NCI-H2196 treated with DMSO at 0.1 percent for 48 hours (cell line): ENCODE data around the gene SPX.

Source experiments
- DNase-seq: peaks from one replicate; lab custom pipeline; 2025; ENCODE audit not compliant: unreplicated experiment; lab: John Stamatoyannopoulos, UW

SPX gene, protein sequence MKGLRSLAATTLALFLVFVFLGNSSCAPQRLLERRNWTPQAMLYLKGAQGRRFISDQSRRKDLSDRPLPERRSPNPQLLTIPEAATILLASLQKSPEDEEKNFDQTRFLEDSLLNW

DNA sequence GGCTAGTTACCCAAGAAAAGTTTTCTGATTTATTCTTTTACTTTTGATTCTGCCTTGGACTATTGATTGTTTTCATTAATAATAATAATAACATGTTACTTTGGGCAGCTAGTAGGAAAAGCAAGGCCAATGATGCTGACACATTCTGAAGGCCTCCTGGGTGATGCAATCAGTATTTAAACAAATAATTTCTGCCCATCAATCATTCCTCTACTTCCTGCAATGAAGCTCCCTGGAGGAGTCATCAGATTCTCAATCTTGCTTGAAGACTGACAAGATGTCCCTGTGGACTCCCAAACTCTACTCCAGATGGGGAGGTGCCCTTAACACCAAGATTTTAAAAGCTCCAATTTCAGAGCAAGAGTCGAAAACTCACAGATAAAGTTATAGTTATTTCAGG is at the start of gene SPX:
SPX (plus strand) TSS at position 244 of the 400 bp plus-strand sequence. CDS start 177 bp downstream, outside the sequence.
- DNase-seq, result no peak

DNA sequence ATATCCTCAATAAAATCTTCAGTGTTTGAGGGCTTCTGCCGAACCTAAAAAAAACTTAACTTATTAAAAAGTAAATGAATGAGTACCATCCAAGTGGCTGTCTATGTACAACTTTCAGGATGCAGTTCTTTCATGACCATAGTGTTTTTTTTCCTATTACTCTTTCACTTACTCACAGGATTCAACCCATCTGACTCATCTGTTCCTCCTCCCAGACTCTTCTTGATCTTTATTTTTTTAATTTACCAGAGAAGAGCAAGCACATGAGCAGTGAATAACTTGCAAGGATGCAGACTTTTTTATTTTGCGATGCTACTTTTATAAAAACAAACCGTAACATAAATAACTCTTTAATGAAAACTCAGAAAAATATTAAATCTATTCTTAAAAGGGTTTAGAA is 49.1 kb upstream of the SPX start:
- DNase-seq, result no peak

DNA sequence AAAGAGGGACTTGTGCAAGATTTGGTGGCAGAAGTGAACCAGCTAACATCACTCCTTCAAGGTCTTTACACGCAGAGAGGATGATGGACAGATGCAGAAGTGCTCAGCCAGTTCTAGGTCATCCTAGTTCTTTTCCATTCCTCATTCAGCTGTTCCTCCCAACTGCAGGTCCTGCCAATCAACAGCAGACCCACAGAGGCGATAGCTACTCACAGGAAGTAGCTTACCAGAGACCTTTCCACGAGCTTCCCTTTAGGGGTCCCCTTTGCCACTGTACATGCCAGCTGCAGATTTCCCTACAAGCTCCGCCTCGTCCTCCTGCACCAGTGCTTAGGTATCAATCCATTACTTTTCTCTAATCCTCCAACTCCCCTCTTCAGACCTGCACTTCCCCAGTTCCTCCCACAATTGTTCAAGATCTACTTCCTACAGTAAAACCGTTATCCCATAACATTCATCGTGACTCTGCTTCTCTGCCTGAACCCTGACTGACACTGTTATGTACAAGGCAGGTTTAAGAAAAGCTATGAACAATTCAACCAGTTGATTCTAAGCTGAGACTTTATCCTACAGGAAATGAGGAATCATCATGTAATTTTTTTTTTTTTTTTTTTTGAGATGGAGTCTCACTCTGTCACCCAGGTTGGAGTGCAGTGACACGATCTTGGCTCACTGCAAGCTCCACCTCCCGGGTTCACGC is 47.2 kb upstream of the SPX start:
- no peak for DNase-seq

DNA sequence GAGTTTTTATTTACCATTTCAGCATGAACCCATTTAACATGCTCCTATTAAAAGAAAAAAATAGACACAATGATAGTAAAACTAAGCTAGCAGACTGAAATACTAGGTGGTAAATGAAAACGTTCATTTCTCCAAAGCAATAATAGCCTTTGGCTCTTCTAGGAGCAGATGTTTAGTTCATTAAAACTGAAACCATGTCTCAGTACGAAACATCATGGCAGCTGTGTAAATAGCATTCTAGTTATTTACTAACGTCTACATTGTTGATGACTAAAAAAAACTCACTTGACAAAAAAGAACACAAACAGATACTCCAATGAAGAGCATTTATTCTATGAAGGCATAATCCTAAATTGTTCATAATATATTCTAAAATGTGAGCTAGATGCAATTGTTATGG is 42.6 kb upstream of the SPX start:
- peak; percentile 70 for DNase-seq

DNA sequence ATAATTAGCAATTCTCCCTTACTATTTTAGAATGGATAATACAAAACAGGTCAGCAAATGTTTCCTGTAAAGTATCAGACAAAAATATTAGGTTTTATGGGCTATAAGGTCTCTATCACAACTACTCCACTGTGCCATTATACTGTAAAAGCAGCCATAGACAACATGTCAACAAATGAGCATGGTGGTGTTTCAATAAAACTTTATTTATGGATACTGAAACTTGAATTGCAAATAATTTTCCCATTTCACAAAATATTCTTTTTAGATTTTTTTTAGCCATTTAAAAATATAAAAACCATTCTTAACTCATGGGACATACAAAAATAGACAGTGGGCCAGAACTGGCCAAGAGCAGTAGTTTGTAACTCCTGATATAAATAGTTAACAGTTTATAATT is 40.1 kb upstream of the SPX start:
- no peak for DNase-seq

DNA sequence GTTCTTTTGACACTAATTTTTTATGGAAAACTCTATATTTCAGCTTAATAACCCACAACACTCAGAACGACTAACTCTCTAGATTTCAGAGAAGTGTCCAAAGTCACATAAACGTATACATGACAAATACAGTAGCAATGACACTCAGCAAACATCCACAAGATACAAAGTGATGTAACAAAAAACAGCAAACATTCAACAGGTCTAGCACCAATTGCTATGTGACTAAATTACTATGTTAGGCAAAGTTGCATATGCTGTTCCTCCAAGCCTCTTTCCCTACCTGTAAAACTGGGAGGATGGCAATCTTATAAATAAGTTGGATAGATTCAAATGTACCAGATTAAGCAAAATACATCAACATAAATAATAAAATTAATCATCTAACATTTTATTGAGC is 26.3 kb upstream of the SPX start:
- no peak for DNase-seq

DNA sequence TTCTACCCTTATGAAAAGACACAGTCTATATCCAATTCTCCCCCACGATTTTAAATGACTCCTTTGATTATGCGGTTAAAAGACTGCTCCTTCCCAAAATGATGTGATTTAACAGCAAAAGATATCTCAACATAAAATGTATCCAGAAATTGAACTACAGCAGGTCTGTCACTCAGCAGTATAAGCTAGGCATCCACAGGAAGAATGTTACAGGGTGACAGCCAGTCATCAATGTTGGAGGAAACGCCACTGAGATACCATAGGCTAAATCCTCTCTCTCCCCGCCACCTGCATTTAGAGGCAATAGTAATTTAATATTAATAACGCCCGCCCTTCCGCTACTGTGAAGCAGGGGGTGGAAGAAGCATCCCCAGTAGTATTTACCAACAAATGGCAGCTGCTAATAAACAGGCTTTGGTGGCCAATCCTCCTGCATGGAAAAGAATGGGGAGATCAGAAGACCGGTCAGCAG is 25.3 kb upstream of the SPX start:
- no peak for DNase-seq

DNA sequence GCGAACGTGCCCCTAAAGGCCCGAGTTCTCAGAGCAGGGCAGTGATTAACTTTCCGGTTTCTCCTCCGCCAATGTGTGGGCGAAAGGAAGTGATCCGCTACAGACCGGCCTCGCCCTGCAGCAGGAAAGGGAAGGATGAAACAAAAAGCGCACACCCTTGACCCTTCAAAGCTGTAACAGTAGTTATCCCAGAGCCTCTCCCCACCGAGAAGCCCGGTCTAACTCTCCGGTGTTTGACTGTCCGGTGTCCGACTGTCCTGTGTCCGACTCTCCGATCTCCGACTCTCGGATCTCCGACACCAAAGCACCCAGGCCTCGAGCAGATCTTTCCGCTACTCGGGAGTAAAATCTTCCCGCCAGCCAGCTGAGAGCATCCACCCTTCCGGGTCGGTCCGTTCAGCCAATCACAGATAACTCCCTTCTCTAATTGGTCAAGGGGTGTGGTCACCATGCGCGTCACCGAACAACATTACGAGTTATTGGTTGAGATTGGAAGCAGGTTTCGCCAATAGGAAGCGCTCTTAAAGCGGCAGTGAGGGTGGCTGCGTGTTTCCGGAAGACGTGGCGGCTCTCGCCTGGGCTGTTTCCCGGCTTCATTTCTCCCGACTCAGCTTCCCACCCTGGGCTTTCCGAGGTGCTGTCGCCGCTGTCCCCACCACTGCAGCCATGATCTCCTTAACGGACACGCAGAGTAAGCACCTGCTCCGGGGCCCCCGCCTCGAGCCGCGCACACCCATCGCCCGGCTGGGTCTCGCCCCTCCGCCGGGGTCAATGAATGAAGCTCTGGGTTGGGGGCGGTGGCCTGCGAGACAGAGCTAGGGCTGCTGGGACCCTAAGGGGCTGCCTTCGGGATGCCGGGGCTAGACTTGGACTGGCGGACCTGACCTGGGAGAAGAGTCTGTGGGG is 24.6 kb upstream of the SPX start, which contains the start of the genes GOLT1B and RECQL:
GOLT1B (plus strand) TSS at position 532 of the 906 bp plus-strand sequence; CDS start at position 667, 135 bp downstream.
RECQL (minus strand) TSS at position 378 of the 906 bp plus-strand sequence. CDS start 2,065 bp downstream, outside the sequence.
- DNase-seq, result peak; percentile 100

DNA sequence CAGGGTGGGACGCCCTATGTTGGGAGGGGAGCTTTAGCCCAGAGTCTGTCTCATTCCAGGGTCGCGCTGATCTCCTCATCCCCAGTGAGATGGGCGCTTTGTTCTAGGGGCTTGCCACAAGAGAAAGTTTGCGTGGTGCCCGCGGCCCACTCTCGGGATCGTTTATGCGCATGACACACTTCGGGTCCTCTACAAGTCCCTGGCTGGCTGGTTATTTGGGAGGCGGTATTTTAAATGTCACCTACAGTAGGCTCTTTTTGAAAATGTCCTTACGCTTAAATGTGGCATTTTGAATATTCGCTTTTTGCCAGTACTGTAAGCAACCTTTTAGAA is 24.0 kb upstream of the SPX start:
- DNase-seq, result no peak

DNA sequence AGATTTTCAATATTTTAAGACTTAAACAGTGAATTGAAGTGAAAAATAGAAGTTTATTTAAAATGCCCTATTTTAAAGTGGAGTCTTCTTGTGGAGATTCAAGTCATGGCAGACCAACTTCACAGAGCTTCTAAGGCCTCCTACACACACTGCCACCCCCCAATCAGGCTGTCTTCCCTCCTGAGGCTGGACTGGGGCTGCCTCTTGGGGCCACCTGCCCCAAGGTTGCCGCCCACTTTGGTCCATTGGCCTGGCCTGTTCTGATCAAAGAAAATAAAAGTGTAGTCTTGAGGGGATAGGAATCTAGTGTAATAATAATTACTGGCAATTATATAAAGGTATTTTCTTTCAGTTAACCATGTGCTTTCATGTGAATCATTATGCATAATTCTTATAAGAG is 23.2 kb upstream of the SPX start:
- DNase-seq, result no peak

DNA sequence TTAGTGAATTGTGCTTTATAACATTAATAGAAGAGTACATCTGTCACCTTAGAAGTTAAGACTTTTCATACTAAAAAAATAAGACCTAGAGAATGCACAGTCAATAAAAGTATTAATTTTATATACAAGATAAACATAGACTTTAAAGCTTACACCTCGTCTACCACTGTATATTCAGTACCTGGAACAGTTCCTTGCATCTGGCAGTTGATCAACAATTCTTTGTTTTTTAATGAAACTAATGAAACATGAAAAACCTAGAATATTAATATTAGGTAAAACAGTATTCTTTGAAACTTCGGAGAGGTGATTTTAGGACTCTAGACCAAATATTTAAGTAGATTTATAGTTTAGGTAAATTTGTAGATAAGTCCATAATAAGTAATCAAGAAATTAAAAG is 20.2 kb upstream of the SPX start:
- no peak for DNase-seq

DNA sequence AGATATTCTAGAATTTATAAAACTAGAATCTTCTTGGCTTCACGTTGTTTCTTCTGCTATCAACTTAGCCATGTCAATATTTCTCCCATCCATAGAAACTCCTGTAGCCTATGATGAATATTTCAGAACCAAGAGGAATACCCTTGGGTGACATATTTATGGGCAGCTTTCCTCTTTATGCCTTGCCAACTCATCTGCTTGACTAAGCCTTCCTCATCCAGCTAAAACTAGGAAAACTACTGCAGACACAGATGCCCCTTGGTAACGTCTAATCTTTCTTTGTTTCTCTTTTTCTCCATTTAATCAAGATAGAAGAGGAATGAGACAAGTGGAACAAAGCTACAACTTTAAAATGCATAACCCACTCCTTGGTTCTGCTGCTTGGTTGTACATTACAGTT is 18.2 kb upstream of the SPX start:
- DNase-seq, result no peak

DNA sequence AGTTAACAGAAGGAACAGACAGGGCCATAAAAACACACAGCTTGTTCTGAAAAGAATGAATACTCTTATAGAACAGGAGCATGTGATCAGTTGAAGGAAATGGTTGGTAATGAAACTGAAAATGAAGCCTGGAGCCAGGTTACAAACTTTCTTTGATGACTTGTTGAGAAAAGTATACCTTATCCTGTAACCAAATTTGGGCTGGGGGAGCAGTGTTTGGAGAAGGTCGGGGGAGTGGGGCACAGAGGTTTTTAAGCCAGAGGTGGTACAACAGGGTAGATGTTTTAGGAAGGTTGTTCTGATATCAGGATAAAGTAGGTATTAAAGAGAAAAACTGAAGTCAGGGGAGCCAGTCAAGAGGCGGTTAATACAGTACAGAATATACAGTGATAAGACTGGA is 16.3 kb upstream of the SPX start:
- DNase-seq, result no peak

DNA sequence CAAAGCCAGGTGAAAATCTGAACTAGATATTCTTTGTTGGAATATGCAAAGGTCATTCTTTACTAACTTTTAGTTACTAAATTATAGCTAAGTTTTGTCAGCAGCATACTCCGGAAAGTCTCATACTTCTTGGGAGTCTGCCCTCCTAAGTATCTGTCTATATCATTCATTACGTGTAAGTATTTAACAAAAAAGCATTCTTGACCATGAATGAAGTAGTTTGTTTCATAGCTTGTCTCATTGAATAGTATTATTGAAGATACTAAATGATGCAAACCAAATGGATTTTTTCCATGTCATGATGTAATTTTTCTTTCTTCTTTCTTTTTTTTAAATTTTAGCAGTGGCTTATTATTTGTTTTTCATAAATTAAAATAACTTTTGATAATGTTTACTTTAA is 9.8 kb upstream of the SPX start:
- no peak for DNase-seq

DNA sequence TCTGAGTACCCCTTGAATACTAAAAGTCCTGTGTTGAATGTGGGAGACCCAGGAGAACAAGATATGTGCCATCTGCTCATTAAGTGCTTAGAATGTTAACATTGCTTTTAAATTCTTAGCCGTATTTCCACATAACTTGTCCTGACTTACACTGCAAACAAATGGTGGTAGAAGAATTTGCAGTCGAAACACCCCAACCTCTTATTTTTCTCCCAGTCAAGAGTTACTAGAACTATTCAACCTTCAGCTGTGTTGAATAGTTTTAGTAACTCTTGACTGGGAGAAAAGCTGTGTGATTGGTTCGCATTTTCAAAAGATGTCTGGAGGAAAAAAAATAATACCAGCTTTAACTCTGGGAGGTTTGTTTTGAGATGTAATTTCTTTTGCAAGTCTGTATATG is 7.6 kb upstream of the SPX start:
- no peak for DNase-seq

DNA sequence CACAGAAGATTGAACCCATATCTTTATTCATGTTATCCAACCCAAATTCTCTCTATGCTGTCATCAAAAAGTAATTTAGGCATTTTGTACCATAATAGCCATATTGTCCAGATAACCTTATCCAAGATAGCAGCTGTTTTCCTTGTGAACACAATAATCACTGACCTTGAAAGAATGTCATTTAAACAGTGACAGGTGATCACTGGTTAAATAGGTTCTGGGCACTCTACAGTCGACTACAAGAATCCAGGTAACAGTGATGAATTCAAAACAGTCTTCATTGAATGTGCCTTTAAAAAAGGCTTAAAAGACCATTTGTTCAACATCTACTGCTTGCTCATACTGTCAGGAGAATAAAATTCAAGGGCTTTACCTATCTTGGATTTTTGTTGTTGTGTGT is 4.6 kb upstream of the SPX start:
- DNase-seq, result no peak

DNA sequence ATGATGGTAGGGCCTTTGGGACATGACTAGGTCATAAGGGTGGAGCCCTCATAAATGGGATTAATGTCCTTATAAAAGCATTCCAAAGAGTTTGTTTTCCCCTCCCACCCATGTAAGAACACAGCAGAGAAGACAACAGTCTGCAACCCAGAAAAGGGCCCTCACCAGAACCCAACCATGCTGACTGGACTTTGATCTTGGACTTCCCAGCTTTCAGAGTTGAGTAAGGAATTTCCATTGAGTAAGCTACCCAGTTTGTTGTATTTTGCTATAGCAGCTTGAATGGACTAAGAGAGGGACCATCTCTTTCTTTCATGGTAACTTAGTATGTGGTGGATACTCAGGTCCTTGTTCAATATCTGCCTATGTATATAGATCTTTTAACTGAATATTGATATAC is 2.9 kb upstream of the SPX start:
- DNase-seq, result no peak

DNA sequence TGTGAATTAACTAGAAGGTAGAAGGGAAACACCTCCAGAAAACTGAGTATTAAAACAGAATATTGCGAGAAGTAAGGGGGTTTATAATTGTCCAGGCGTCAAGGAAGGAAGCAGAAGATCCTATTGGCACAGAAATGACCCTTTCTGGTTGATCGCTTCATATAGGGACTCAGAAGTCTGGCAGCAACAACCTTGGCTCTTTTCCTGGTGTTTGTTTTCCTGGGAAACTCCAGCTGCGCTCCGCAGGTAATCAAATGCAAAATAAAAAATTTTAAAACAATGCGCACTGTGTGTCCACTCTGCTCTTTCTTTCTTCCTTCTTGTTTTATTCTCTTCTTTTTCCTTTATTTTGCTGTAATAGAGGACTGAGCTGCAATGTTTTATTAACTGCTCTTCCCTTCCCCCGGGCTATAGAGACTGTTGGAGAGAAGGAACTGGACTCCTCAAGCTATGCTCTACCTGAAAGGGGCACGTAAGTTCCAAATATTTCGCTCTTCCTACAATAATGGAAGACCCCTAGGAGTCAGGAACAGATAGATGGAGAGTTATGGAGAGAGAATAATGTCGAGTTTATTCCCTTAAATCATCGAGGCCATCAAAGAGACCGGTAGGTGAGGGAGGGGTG is 737 bp downstream of the SPX start:
- DNase-seq, result peak; percentile 55

DNA sequence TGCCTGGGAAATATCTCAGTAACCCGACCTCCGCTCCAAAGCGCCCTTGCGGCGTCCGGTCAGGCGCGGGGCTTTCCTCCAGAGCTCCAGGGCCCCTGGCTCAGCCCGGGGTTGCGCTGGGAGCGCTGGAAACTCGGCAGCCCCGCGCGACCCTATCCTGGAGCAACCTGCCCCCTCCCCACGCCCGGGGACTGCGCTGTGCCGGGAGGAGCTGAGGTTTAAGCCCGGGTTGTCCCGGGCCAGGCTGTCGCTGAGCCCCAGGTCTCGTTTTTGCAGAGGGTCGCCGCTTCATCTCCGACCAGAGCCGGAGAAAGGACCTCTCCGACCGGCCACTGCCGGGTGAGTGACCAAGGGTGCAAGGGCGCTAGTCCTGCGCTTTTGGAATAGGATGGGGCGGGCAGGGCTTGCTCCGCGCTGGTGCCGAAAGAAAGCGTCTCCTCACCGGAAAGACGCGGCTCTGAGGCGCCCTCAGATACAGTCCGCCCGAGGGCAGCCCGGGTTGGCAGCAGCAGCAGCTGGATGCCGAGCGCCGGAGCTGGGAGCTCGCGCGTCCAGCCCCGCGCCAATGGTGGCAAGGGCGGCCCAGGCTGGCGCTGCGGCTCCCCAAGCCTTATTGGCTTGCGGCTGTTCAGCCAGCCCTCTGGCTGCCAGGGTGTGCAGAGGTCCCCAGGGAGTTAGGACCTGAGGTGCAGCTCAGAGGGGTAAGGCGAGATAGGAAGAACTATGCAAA is 1.5 kb downstream of the SPX start:
- peak; percentile 79 for DNase-seq

DNA sequence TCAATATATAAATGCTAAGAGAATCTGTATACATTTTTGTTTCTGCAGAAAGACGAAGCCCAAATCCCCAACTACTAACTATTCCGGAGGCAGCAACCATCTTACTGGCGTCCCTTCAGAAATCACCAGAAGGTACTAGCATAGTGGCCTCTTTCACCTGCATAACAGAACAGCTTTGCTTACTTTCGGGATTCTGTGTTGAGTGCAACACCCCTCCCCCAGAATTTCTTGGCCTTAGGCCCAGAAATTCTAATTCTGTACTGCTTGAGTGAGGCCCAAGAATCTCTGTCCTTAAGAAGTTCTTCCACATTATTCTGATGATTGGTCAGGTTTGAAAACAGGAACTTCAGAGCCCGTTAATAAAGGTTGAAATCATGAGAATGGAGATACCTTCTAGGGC is 2.9 kb downstream of the SPX start:
- DNase-seq, result no peak

DNA sequence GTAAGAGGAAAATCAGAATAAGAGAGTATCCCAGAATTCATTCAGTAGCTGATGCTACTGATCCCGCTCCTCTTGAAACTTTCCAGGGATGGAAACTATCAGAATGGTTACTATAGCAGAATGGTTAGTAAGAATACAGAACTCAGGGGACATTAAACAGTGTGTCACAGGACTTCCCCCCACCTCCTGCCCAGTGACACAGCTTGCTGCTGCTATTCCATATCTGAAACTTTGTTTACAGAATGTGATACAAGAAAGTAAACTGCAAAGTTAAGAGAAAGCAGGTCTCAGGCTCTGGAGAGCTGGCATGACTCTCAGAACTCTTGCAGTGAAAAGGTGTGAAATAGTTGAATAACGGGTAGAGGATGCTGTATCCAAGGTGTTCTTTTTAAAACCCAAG is 3.4 kb downstream of the SPX start:
- no peak for DNase-seq
